Daoy (cell line): ENCODE data around the gene MAG. TPM values are rescaled to one million over a fixed set of nuclear protein-coding genes. Genes with fewer than 3 reads are reported as not detected.

Experiments
- DNase-seq: peaks from one replicate; pipeline ENCODE4 v3.0.0-alpha.2; 2015; ENCODE audit warnings: low read depth
- total RNA-seq: library from RNA; depleted of rRNA; stranded (reverse); fragments of >200 nt; shearing (Covaris generic); gene quantifications from 2 replicates; pipeline ENCODE4 v1.2.3, GENCODE V29; 2014; rRNA removed

The MAG gene
- total RNA-seq, 1 experiment from 2014 or later = not detected

DNA sequence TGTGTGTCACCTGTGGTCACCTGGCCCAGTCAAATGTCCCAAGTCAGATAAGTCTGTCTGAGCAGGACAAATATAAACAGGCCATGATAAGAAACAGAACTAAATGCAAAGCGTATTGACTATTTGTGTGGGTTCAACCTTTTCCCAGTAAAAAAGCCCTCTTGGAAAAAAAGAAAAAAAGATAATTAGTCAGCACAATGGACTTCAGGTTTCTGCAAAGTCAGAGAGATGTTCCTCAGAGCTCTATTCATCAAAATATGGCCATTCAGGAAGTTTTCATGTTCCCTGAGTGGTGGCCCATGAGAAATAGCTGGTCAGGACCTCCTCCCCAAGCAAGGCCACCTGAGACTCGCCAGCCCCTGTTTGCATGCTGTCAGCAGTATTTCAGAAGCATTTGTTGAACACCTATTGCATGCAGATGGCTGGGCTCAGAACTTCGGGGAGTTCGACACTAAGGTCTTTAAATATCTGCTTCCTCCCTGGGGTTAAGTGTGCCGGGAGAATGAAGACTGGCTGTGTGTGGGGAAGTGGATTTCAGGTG, 69.0 kb downstream of the MAG start:
- no peak for DNase-seq

DNA sequence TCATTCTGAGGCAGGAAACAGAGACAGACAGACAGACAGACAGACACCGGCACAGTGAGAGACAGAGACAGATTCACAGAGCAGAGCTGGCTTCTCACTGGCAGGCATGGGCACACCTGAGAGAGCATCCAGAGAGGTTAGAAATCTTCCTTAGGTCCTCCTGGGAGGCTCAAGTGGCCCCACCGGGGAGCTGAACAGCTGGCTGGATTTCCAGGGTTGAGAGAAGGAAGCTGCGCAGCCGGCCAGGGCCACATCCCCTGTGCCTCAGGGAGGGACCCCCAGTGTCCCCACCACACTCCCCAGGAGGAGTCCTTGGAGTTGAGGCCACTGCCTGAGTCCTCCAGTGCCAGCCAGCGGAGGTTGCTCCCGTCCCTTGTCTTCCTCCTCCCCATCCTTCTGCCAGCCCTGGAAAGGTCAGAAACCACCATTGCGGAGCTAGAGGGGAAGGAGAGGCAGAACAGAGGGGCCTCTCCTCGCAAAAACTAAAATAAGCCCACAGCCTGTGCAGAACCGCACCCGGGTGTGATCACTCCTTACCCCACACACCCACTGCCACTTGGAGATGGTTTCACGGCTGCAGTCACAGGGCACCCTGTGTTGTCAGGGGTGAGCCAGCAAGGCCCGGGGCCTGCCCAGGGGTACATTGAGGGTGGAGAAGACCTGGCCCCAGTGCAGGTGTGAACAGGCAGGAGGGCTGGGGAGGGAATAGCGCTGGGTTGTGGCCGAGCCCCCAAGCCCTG, 70.5 kb downstream of the MAG start:
- DNase-seq = no peak

DNA sequence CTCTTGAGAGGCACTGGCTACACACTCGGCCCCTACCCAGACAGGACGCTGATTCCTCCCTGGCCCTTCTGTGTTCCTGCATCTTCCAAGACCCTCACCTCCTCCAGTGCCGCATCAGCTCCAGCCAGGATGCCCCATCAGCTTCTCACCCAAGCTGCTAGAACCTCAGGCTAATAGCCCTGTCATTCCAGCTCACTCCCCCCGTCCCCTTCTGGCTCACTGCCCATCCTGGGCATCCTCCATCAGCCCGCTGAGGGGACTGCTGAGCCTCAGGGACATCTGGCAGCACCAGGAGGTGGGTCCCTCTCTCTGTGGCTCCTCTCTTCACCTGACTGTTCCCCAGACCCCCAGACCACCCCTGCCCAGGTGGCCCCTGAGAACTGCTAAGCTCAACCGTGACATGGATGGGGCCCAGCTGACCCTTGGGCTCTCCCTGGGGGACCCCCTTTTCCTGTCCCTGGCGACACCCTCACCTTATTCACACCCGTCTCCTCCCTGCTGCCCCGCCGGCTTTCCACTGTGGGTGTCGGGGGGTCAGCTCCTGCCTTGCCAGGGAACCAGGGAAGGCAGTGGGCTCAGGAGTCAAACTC, 71.1 kb downstream of the MAG start:
- no peak for DNase-seq

Other genes starting within 250 kb of the MAG start
- gene FXYD3, start 176.3 kb upstream of the MAG start, total RNA-seq = not detected in 2 replicates
- not detected in 2 replicates for gene LGI4, start 157.1 kb upstream of the MAG start, total RNA-seq
- gene FXYD1, start 153.3 kb upstream of the MAG start, total RNA-seq = not detected in 2 replicates
- gene FXYD7, start 148.9 kb upstream of the MAG start, total RNA-seq = 0.29 TPM in 1 of 2 replicates, not detected in the other
- gene FXYD5, start 137.4 kb upstream of the MAG start, total RNA-seq = 52.2 and 62.1 TPM in 2 replicates
- gene FAM187B, start 63.4 kb upstream of the MAG start, total RNA-seq = not detected in 2 replicates
- 21.1 and 32.9 TPM in 2 replicates for gene LSR, start 43.2 kb upstream of the MAG start, total RNA-seq
- 57.8 and 66.1 TPM in 2 replicates for gene USF2, start 23.2 kb upstream of the MAG start, total RNA-seq
- gene HAMP, start 9.6 kb upstream of the MAG start, total RNA-seq = not detected in 2 replicates
- gene CD22, start 37.0 kb downstream of the MAG start, total RNA-seq = not detected in 2 replicates
- gene FFAR1, start 55.7 kb downstream of the MAG start, total RNA-seq = not detected in 2 replicates
- not detected in 2 replicates for gene FFAR3, start 66.3 kb downstream of the MAG start, total RNA-seq
- gene GPR42, start 78.9 kb downstream of the MAG start, total RNA-seq = not detected in 2 replicates
- not detected in 2 replicates for gene FFAR2, start 156.1 kb downstream of the MAG start, total RNA-seq
- not detected in 2 replicates for gene KRTDAP, start 198.3 kb downstream of the MAG start, total RNA-seq
- gene DMKN, start 221.5 kb downstream of the MAG start, total RNA-seq = 38.1 and 54.3 TPM in 2 replicates
- gene SBSN, start 236.2 kb downstream of the MAG start, total RNA-seq = 0.11 TPM in 1 of 2 replicates, not detected in the other
- not detected in 2 replicates for gene GAPDHS, start 241.3 kb downstream of the MAG start, total RNA-seq